Vagina (tissue), 2 donors: ENCODE results near the gene COL5A1.

Experiments
- CTCF ChIP-seq, 3 experiments: fragments of 450-650 bp in 2 of 3; fragments of 200-600 bp in 1 of 3; sonication (generic) in 1 of 3; IDR thresholded peaks; one replicate each; pipeline ENCODE4 v1.5.1; 2017 to 2019; ENCODE audit warnings: antibody characterized with exemption in 3 of 3, mild to moderate bottlenecking in 2 of 3, moderate library complexity in 2 of 3
- POLR2A ChIP-seq, 2 donors: fragments of 450-650 bp; IDR thresholded peaks; one replicate each; pipeline ENCODE4 v1.6.1; 2017; ENCODE audit warnings: antibody characterized with exemption in 2 of 2, mild to moderate bottlenecking in 2 of 2, moderate library complexity in 2 of 2
- POLR2AphosphoS5 ChIP-seq, 2 donors: sonication (generic); formaldehyde crosslinking; IDR thresholded peaks; one replicate each; pipeline ENCODE4 v1.9.0; 2017; ENCODE audit warnings: antibody characterized with exemption in 2 of 2, mild to moderate bottlenecking in 2 of 2, low read depth in 1 of 2; ENCODE audit not compliant: insufficient read depth in 1 of 2

- TF ChIP-seq POLR2A (IDR thresholded peaks at IDR 0.05) (no peak), CTCF (IDR thresholded peaks at IDR 0.05) (no peak), POLR2AphosphoS5 (IDR thresholded peaks at IDR 0.05; ENCODE audit: insufficient read depth in 1 of 2, low read depth in 1 of 2) (no peak)
These were observed 167.7 kb downstream of the COL5A1 start for GRCh38 chr9:134809292-134809691.
